GM13976 (cell line): ENCODE data around the gene CMKLR1.

ENCODE experiments used
- DNase-seq: peaks from one replicate; pipeline ENCODE4 v3.0.0; 2012; ENCODE audit warnings: low spot score
- in situ Hi-C: fragments of 300-500 bp; cut with MboI; formaldehyde crosslinking; loops from one replicate; pipeline ENCODE4 v1.12.0; 2022; ENCODE audit warnings: low sequenced_read_pairs, mixed read lengths, inconsistent platforms; ENCODE audit not compliant: unreplicated experiment
- TF ChIP-seq, protein P1 (sequence below): IDR thresholded peaks from 2 replicates; pipeline ENCODE4 v1.5.1; 2012; ENCODE audit warnings: borderline replicate concordance, mild to moderate bottlenecking; ENCODE audit not compliant: insufficient read depth; ENCODE audit errors: extremely low read depth, missing control alignments, control extremely low read depth

The CMKLR1 gene

DNA sequence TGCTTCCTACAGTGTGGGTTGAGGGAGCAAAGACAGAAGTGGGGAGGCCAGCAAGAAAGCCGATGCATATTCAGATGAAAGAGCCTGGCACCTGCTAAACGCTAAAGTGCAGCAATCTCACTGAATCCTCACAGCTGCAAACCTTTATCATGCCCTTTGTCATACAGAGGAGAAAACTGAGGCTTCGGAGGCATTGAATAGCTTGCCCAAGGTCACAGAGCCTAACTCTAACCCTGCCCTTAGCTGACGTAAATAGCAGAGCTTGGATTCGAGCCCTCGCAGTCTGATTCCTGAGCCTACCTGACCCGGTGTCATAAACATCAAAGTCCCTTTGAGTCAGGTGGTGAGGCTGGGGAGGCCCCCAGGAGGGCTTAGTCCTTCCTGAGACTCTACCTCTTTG lies 54.9 kb downstream of the CMKLR1 start:
- no peak for DNase-seq
- in situ Hi-C loops = no loop called here
- TF ChIP-seq, protein P1, sequence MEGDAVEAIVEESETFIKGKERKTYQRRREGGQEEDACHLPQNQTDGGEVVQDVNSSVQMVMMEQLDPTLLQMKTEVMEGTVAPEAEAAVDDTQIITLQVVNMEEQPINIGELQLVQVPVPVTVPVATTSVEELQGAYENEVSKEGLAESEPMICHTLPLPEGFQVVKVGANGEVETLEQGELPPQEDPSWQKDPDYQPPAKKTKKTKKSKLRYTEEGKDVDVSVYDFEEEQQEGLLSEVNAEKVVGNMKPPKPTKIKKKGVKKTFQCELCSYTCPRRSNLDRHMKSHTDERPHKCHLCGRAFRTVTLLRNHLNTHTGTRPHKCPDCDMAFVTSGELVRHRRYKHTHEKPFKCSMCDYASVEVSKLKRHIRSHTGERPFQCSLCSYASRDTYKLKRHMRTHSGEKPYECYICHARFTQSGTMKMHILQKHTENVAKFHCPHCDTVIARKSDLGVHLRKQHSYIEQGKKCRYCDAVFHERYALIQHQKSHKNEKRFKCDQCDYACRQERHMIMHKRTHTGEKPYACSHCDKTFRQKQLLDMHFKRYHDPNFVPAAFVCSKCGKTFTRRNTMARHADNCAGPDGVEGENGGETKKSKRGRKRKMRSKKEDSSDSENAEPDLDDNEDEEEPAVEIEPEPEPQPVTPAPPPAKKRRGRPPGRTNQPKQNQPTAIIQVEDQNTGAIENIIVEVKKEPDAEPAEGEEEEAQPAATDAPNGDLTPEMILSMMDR = no peak

DNA sequence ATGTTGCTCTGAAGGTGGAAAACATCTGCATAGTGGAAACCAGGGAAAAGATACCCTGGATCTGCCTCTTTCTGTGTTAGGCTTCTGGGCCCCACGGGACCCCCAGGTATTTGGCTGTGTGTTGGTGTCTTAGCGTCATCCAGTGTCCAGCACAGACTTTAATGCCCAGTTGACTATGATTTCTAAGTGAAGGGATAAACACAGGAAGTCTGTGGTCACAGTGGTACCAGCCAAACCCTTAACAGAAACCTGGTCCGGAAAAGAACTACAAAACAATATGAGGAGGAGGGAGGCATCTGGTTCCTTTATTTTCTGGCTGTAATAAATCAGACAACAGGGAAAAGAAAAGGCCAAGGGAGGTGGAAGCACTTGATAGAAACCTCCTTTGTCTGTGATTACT lies 56.4 kb downstream of the CMKLR1 start:
- TF ChIP-seq, protein P1 = no peak
- no peak for DNase-seq
- in situ Hi-C loops = no loop called here

DNA sequence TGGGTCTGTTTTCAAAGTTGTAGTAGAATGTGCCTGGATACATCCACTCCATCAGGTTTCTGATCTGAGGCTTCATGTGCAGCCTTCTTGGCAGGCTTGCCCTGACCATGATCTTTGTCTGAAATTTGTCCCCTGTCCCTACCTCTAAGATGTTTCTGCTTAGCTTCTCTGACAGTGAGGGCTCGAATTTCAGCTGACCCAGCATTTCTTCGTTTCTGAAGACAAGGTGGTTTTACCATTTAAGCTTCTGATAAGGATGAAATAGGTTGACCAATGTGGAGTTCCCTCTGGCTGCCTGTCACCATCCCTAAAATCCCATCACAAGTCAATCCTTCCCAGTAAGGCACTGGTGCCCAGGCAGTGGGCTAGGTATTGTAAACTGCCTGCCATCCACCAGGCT lies 57.0 kb downstream of the CMKLR1 start:
- no peak for DNase-seq
- in situ Hi-C loops = no loop called here
- TF ChIP-seq, protein P1 = no peak

DNA sequence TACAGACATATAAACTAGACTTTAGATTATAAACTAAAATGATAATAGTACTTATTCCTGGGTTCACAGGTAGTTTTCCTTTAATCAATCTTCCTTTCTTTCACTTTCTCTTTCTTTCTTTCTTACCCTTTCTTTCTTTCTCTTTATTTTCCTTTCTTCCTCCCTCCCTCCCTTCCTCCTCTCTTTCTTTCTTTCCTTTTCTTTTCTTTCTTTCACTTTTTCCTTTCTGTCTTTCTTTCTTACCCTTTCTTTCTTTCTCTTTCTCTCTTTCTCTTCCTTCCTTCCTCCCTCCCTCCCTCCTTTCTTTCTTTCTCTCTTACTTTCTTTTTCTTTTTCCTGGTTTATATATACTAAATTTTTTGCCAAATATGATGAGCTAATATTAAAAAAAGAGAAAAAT lies 61.5 kb downstream of the CMKLR1 start:
- TF ChIP-seq, protein P1 = no peak
- in situ Hi-C loops = no loop called here
- DNase-seq = no peak

DNA sequence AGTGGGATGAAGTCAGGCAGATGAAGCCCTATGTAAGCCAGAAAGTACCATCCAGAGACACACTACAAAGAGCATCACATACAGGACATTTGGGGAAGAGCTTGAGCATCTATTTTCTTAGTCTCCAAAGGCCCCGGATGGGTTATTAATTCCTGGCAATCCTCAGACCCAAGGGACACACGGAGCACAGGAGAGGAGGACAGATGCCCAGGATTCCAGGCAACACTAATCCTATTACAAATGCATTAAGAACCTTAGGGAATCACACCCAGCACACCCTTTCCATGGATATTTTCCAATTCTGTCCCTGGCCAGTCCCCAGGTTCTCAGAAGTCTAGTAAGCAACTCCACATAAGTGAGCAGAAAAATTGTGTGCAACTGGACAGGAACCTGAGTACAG lies 65.9 kb downstream of the CMKLR1 start:
- TF ChIP-seq, protein P1 = no peak
- in situ Hi-C loops = no loop called here
- DNase-seq = no peak

DNA sequence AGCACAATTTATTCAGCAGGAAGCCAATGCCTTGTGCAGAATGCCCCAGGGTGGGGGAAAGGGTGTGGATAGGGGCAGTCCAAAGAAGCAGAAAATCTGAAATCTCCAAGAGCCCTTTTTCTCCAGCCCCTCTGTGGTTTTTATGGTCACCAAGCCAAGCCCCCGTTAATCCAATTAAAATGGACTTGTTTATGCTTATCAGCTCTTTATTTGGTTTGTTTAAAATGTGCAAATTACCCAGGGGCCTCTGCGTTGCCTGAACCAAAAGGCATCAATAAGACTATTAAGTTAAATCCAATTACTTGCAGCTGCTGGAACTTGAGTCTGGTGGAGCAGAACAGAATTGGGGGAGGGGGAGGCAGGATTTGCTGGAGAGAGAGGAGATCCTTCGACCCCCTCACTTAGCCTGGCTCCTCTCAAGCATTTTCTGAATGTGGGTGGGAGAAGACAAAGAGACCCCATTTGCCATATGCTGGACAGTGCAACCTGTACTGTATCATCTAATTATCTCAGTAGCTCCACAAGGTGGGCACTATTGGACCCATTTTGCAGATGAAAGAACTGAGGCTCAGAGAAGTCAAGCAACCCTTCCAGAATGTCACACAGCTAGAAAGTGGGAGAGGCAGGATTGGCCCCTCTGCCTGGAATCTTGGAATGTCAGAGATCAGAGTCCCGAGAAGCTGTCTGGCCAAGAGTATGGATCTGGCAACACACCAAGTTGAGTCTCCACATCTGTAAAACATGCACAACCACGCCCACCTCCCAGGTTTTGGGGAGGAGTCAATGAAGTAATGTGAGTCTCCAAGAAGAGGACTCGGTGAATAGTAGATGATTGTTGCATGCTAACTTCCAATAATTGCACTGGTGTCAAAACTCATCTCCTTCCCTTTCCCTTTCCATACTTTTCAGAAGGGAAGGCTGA lies 66.9 kb downstream of the CMKLR1 start:
- TF ChIP-seq, protein P1 = no peak
- in situ Hi-C loops = no loop called here
- DNase-seq = no peak

DNA sequence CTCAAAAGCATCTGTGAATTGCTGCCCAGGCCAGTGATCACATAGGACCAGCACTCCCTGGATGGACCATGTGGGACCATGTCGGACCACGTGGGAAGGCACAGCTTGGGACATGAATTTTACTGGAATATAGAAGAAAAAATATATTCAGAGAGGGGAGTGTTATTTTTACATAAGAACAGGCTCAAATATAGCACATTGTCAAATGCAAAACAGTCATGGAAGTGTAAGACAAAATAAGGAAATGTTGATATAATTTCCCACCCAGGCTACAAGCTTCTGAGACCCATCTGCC lies 68.3 kb downstream of the CMKLR1 start:
- in situ Hi-C loops = no loop called here
- TF ChIP-seq, protein P1 = no peak
- no peak for DNase-seq
